Erythroblast (primary cell): Measurements from ENCODE around the gene NIPSNAP3A.

Experiments used
- GATA1 ChIP-seq: IDR thresholded peaks from 2 replicates; pipeline ENCODE4 v1.6.1; 2011; ENCODE audit warnings: low read depth, mild to moderate bottlenecking, control low read depth, low read length, moderate library complexity
- POLR2A ChIP-seq: IDR thresholded peaks from 2 replicates; pipeline ENCODE4 v1.6.1; 2011; ENCODE audit warnings: mild to moderate bottlenecking, low read length

GRCh38 chr9:104802110-104802509 is 54.6 kb downstream of the NIPSNAP3A start:
- TF ChIP-seq POLR2A (no peak), GATA1 (no peak)
